Hepatocyte (in vitro differentiated cells): Measurements from ENCODE around the gene SUMF1. TPM values are rescaled to one million over a fixed set of nuclear protein-coding genes. Genes with fewer than 3 reads are reported as not detected.

ENCODE experiments used
- DNase-seq: peaks from one replicate; pipeline ENCODE4 v3.0.0-alpha.2; 2016; ENCODE audit warnings: low spot score
- H2AFZ ChIP-seq: fragments of 200-600 bp; sonication (generic); 2 replicates; pipeline ENCODE4 v1.6.0; 2016; ENCODE audit warnings: antibody characterized with exemption, mild to moderate bottlenecking
- H3K27ac ChIP-seq: fragments of 200-600 bp; sonication (generic); 2 replicates; pipeline ENCODE4 v1.5.1; 2016; ENCODE audit warnings: mild to moderate bottlenecking
- H3K27me3 ChIP-seq: fragments of 200-600 bp; sonication (generic); 2 replicates; pipeline ENCODE4 v1.6.1; 2016
- H3K36me3 ChIP-seq: fragments of 200-600 bp; sonication (generic); replicated peaks from 2 replicates; pipeline ENCODE4 v1.5.1; 2016; ENCODE audit warnings: low read depth; ENCODE audit not compliant: insufficient read depth
- H3K4me1 ChIP-seq: fragments of 200-600 bp; sonication (generic); 2 replicates; pipeline ENCODE4 v1.5.1; 2016; ENCODE audit warnings: mild to moderate bottlenecking, moderate library complexity; ENCODE audit not compliant: insufficient read depth
- H3K4me2 ChIP-seq: fragments of 200-600 bp; sonication (generic); 2 replicates; pipeline ENCODE4 v1.6.0; 2016
- H3K4me3 ChIP-seq: fragments of 200-600 bp; sonication (generic); 2 replicates; pipeline ENCODE4 v1.5.1; 2016; ENCODE audit warnings: mild to moderate bottlenecking
- H3K79me2 ChIP-seq: fragments of 200-600 bp; sonication (generic); 2 replicates; pipeline ENCODE4 v1.6.0; 2017; ENCODE audit warnings: mild to moderate bottlenecking
- H3K9me2 ChIP-seq: fragments of 200-600 bp; sonication (generic); replicated peaks from 2 replicates; pipeline ENCODE4 v1.6.0; 2017; ENCODE audit warnings: mild to moderate bottlenecking; ENCODE audit not compliant: insufficient read depth
- H3K9me3 ChIP-seq: fragments of 200-600 bp; sonication (generic); 2 replicates; pipeline ENCODE4 v1.5.1; 2016; ENCODE audit warnings: low read depth, mild to moderate bottlenecking
- H4K20me1 ChIP-seq: fragments of 200-600 bp; sonication (generic); 2 replicates; pipeline ENCODE4 v1.6.0; 2016; ENCODE audit warnings: mild to moderate bottlenecking; ENCODE audit not compliant: insufficient read depth, poor library complexity, severe bottlenecking
- CTCF ChIP-seq: fragments of 200-600 bp; sonication (generic); IDR thresholded peaks from 2 replicates; pipeline ENCODE4 v1.5.1; 2016; ENCODE audit warnings: antibody characterized with exemption, mild to moderate bottlenecking; ENCODE audit not compliant: poor library complexity
- EZH2 ChIP-seq: fragments of 200-600 bp; sonication (generic); IDR thresholded peaks from 2 replicates; pipeline ENCODE4 v1.6.1; 2016; ENCODE audit warnings: antibody characterized with exemption, mild to moderate bottlenecking, borderline replicate concordance
- EZH2phosphoT487 ChIP-seq: fragments of 200-600 bp; sonication (generic); IDR thresholded peaks from one replicate; pipeline ENCODE4 v1.6.1; 2018; ENCODE audit warnings: antibody characterized with exemption, mild to moderate bottlenecking, low read depth, moderate library complexity; ENCODE audit not compliant: unreplicated experiment, severe bottlenecking
- WGBS: methylation state at CpG from one replicate; pipeline ENCODE4 v1.1.6; 2016; ENCODE audit warnings: low lambda C conversion rate; ENCODE audit errors: missing lambda C conversion rate; 5-methylcytosine and 5-hydroxymethylcytosine counted together
- polyA plus RNA-seq: library from polyadenylated mRNA; unstranded; fragments of >200 nt; fragmentation: Nextera tagmentation; extraction: Ambion mirVana; gene quantifications from 2 replicates; pipeline ENCODE4 v1.2.1, GENCODE V29; 2016
- total RNA-seq: library from RNA; depleted of rRNA; stranded (reverse); fragments of >200 nt; gene quantifications from 2 replicates; pipeline ENCODE4 v1.2.3, GENCODE V29; 2014

Gene SUMF1
- total and polyA plus RNA-seq, 2 experiments from 2014 or later, result 55.5 to 59.0 TPM

GRCh38 chr3:4429648-4430350, 37.3 kb downstream of the SUMF1 start:
- H3K27me3 ChIP-seq, result no peaks in the 10 kb centered on the region
- H4K20me1 ChIP-seq, result no peaks in the 10 kb centered on the region
- H3K79me2 ChIP-seq, result peaks cover 3% of the 10 kb centered on the region
- no peak overlapping the region for H3K4me3 ChIP-seq
- no peaks in the 10 kb centered on the region for H3K9me3 ChIP-seq
- no peak overlapping the region for H2AFZ ChIP-seq
- TF ChIP-seq CTCF, result no peak
- TF ChIP-seq EZH2phosphoT487, result no peak
- TF ChIP-seq EZH2, result no peak
- DNase-seq, result no peak
- H3K27ac ChIP-seq, result no peak overlapping the region
- H3K4me1 ChIP-seq, result peaks cover 13% of the 10 kb centered on the region
- no peaks in the 10 kb centered on the region for H3K36me3 ChIP-seq
- H3K4me2 ChIP-seq, result no peak overlapping the region
- WGBS, result 81% methylated on average over 6 of the region's 6 CpGs
- H3K9me2 ChIP-seq, result no peaks in the 10 kb centered on the region

GRCh38 chr3:4426782-4427344, 40.2 kb downstream of the SUMF1 start:
- 37% methylated on average over 4 of the region's 4 CpGs for WGBS
- no peaks in the 10 kb centered on the region for H4K20me1 ChIP-seq
- H3K36me3 ChIP-seq, result no peaks in the 10 kb centered on the region
- H3K27me3 ChIP-seq, result no peaks in the 10 kb centered on the region
- no peak for TF ChIP-seq EZH2phosphoT487
- TF ChIP-seq CTCF, result no peak
- TF ChIP-seq EZH2, result no peak
- H3K4me2 ChIP-seq, result peak overlapping the region; percentile 47
- H3K9me2 ChIP-seq, result no peaks in the 10 kb centered on the region
- H3K4me3 ChIP-seq, result no peak overlapping the region
- peak overlapping the region; percentile 55 for H3K27ac ChIP-seq
- no peaks in the 10 kb centered on the region for H3K9me3 ChIP-seq
- H3K79me2 ChIP-seq, result peaks cover 3% of the 10 kb centered on the region
- H3K4me1 ChIP-seq, result peaks cover 13% of the 10 kb centered on the region
- DNase-seq, result peak; percentile 81
- no peak overlapping the region for H2AFZ ChIP-seq

- H3K4me1 ChIP-seq, result peaks cover 13% of the 10 kb centered on the region
- peak overlapping the region; percentile 55 for H3K27ac ChIP-seq
- no peaks in the 10 kb centered on the region for H3K36me3 ChIP-seq
- peak overlapping the region; percentile 44 for H3K4me2 ChIP-seq
- no peak for TF ChIP-seq EZH2phosphoT487
- no peak for TF ChIP-seq EZH2
- no peak for TF ChIP-seq CTCF
- no peaks in the 10 kb centered on the region for H3K27me3 ChIP-seq
- H3K4me3 ChIP-seq, result no peak overlapping the region
- WGBS, result 74% methylated on average over 3 of the region's 3 CpGs
- H3K9me3 ChIP-seq, result no peaks in the 10 kb centered on the region
- no peaks in the 10 kb centered on the region for H3K9me2 ChIP-seq
- H4K20me1 ChIP-seq, result no peaks in the 10 kb centered on the region
- no peak for DNase-seq
- H3K79me2 ChIP-seq, result peaks cover 3% of the 10 kb centered on the region
- H2AFZ ChIP-seq, result no peak overlapping the region
These were observed 40.7 kb downstream of the SUMF1 start for GRCh38 chr3:4426261-4426781.
